Kidney epithelial cell (primary cell): ENCODE data around the gene NPAT. TPM values are rescaled to one million over a fixed set of nuclear protein-coding genes. Genes with fewer than 3 reads are reported as not detected.

ENCODE experiments used
- DNase-seq: peaks from one replicate; pipeline ENCODE4 v3.0.0-alpha.2; 2010; ENCODE audit warnings: low read depth
- H3K27me3 ChIP-seq: 2 replicates; pipeline ENCODE4 v1.6.0; 2011; ENCODE audit warnings: low read length; ENCODE audit not compliant: control insufficient read depth, insufficient read depth
- H3K36me3 ChIP-seq: 2 replicates; pipeline ENCODE4 v1.5.1; 2011; ENCODE audit warnings: low read length; ENCODE audit not compliant: control insufficient read depth, insufficient read depth
- H3K4me3 ChIP-seq: 2 replicates; pipeline ENCODE4 v1.5.1; 2011; ENCODE audit warnings: low read depth, mild to moderate bottlenecking, control low read depth, low read length
- CTCF ChIP-seq: IDR thresholded peaks from 2 replicates; pipeline ENCODE4 v1.5.1; 2011; ENCODE audit warnings: mild to moderate bottlenecking, moderate library complexity, low read length, control low read depth, inconsistent platforms; ENCODE audit not compliant: insufficient read depth, poor library complexity, severe bottlenecking
- total RNA-seq: library from RNA; depleted of rRNA; stranded (reverse); fragments of >200 nt; gene quantifications from 2 replicates; pipeline ENCODE4 v1.2.3, GENCODE V29; 2015

The NPAT gene
- total RNA-seq, 1 donor from 2014 or later = 10.3 TPM

DNA sequence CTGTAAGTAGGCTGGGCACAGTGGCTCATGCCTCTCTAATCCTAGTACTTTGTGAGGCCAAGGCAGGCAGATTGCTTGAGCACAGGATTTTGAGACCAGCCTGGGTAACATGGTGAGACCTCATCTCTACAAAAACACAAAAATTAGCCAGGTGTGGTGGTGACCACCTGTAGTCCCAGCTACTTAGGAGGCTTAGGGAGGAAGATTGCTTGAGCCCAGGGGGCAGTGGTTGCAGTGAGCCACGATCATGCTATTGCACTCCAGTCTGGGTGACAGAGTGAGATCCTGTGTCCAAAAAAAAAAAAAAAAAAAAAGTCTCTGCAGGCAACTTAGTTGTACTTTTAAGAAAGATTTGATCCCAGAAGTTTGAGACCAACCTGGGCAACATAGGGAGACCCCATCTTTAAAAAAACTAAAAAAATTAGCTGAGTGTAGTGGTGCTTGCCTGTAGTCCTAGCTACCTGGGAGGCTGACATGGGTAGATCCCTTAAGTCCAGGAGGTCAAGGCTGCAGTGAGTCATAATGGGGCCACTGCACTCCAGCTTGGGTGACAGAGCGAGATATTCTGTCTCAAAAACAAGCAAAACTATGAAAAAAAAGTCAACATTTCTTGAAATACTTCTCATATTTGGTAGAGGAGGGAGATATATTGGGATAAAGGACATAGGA, 11.0 kb upstream of the NPAT start:
- no peaks in the 10 kb centered on the region for H3K27me3 ChIP-seq
- peaks cover 1% of the 10 kb centered on the region for H3K36me3 ChIP-seq
- H3K4me3 ChIP-seq = no peak overlapping the region
- no peak for DNase-seq
- TF ChIP-seq CTCF = no peak

- TF ChIP-seq CTCF = no peak
- no peak overlapping the region for H3K4me3 ChIP-seq
- H3K27me3 ChIP-seq = no peaks in the 10 kb centered on the region
- no peak for DNase-seq
- no peaks in the 10 kb centered on the region for H3K36me3 ChIP-seq
These were observed 5.8 kb upstream of the NPAT start for GRCh38 chr11:108228251-108228650.

- no peaks in the 10 kb centered on the region for H3K27me3 ChIP-seq
- no peak overlapping the region for H3K4me3 ChIP-seq
- no peak for TF ChIP-seq CTCF
- H3K36me3 ChIP-seq = no peaks in the 10 kb centered on the region
- DNase-seq = no peak
These were observed 3.6 kb upstream of the NPAT start for GRCh38 chr11:108226036-108226435.

- DNase-seq = no peak
- H3K4me3 ChIP-seq = no peak overlapping the region
- H3K36me3 ChIP-seq = no peaks in the 10 kb centered on the region
- H3K27me3 ChIP-seq = no peaks in the 10 kb centered on the region
- no peak for TF ChIP-seq CTCF
These were observed 2.7 kb upstream of the NPAT start for GRCh38 chr11:108224911-108225786.

DNA sequence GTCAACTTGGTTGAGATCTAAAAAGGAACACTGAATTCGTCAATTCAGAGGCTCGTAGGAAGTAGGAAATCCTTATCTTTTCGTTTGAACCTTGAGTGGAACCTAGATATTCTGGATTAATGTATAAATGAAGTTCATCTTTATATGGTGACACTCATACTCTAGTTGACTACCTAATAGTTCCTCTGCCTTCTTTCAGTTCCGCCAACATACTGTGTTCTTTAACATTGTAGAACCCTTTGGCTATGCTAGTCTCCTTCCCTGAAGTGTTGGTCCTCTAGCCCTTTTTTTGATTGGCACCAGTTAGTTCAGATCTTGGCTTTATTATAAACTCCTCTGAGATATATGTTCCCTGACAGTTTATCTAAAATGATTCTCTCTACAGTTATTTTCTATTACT, 1.9 kb upstream of the NPAT start:
- H3K36me3 ChIP-seq = no peaks in the 10 kb centered on the region
- H3K4me3 ChIP-seq = peak overlapping the region; percentile 65
- no peak for DNase-seq
- no peaks in the 10 kb centered on the region for H3K27me3 ChIP-seq
- TF ChIP-seq CTCF = no peak
